HAP-1 (cell line): ENCODE data around the gene IRF2.

ENCODE experiments used
- DNase-seq, 2 experiments: peaks; one replicate each; pipeline ENCODE4 v3.0.0-alpha.2; 2016 to 2020; ENCODE audit warnings: low spot score in 2 of 2
- H3K27me3 ChIP-seq: fragments of 250-450 bp; sonication (Bioruptor Pico); 2 replicates; pipeline ENCODE4 v1.5.1; 2020; ENCODE audit warnings: low read depth, mild to moderate bottlenecking, moderate library complexity
- H3K36me3 ChIP-seq: fragments of 250-450 bp; sonication (Bioruptor Pico); replicated peaks from 2 replicates; pipeline ENCODE4 v1.5.1; 2020; ENCODE audit warnings: mild to moderate bottlenecking
- H3K4me1 ChIP-seq: fragments of 250-450 bp; sonication (Bioruptor Pico); 2 replicates; pipeline ENCODE4 v1.5.1; 2020; ENCODE audit warnings: mild to moderate bottlenecking
- H3K4me3 ChIP-seq: fragments of 250-450 bp; sonication (Bioruptor Pico); 2 replicates; pipeline ENCODE4 v1.5.1; 2020; ENCODE audit warnings: mild to moderate bottlenecking, moderate library complexity
- H3K9me3 ChIP-seq: fragments of 250-450 bp; sonication (Bioruptor Pico); 2 replicates; pipeline ENCODE4 v1.5.1; 2020; ENCODE audit warnings: mild to moderate bottlenecking, moderate library complexity
- in situ Hi-C: fragments of 300-500 bp; cut with MboI; formaldehyde crosslinking; loops from 3 replicates; pipeline ENCODE4 v1.14.3; 2020; ENCODE audit warnings: low sequenced_read_pairs, inconsistent platforms, mixed read lengths

The IRF2 gene

DNA sequence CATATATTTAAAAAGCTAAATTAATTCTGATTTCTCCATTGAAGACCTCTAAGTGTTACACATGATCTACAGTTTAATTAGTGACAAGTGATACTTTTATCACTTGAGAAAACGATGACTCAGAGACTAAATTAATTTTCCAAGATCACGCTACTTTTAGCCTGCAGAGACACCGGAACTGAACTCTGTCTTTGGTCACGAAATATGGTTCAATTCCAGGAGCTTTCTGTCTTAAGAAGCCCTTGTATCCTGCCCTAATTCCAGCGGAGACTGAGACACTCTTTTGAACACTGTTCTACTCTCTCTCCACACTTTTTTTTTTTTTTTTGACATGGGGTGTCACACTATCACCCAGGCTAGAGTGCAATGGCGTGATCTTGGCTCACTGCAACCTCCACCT, 63.6 kb downstream of the IRF2 start:
- no peak for DNase-seq

DNA sequence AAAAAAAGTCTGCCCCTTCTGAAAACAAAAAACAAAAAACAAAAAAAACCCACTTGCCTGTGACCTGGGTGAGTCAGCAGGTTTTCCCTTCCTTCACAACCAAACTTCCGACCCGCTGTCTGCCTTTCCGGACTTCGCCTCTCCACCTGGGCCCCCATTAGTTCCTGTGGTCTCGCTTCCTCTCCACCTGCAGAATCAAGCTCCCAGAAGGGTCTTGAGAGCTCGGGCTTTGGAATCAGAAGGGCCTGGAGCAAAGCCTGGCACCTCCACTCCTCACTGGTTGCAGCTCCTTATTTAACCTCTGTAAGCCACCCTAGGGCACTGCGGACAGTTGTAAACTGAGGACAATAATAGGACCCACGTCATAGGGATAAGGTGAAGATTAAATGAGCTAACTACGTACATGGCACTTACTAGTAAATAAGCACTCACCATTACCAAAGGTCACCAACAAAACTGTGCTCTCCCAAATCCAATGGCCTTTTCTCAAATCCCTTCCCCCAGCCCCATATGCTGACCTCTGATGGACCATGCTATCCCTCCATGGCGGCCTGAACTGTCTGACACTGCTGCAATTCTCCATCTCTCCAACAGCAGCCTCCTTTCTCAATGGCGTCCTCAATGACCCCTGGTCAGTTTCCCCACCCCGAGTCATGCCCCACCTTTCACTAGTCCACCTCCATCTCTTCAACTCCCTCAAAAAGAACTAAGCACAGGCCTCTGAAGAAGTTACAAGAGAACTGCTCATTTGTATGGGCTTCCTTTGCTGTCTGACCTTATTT, 64.2 kb downstream of the IRF2 start:
- Histone ChIP-seq H3K4me3 (no peak overlapping the region), H3K4me1 (no peaks in the 10 kb centered on the region), H3K36me3 (no peaks in the 10 kb centered on the region; the same call in 1 of the 2 replicates), H3K9me3 (no peaks in the 10 kb centered on the region), H3K27me3 (no peaks in the 10 kb centered on the region)
- in situ Hi-C loops = no loop called here
- DNase-seq = no peak

More for the DNA sequence above, 63.6 kb downstream of the IRF2 start:
- Histone ChIP-seq H3K27me3 (no peaks in the 10 kb centered on the region), H3K9me3 (no peaks in the 10 kb centered on the region), H3K4me3 (no peak overlapping the region), H3K4me1 (no peaks in the 10 kb centered on the region), H3K36me3 (no peaks in the 10 kb centered on the region; the same call in 1 of the 2 replicates)
- in situ Hi-C loops = no loop called here

DNA sequence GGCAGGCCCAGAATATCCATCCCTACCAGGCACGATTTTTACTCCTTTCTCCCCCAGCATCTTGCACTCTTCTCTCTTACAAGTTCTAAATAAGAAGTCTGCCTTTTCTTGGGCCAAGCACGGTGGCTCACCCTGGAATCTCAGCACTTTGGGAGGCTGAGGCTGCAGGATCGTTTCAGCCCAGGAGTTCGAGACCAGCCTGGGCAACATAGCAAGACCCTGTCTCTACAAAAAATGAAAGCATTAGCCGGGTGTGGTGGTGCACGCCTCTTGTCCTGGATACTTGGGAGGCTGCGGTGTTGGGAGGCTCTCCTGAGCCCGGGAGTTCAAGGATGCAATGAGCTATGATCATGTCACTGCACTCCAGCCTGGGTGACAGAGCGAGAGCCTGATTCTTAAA, 64.8 kb downstream of the IRF2 start:
- Histone ChIP-seq H3K27me3 (no peaks in the 10 kb centered on the region), H3K4me3 (no peak overlapping the region), H3K9me3 (no peaks in the 10 kb centered on the region), H3K36me3 (no peaks in the 10 kb centered on the region; the same call in 1 of the 2 replicates), H3K4me1 (no peaks in the 10 kb centered on the region)
- DNase-seq = no peak
- in situ Hi-C loops = no loop called here

DNA sequence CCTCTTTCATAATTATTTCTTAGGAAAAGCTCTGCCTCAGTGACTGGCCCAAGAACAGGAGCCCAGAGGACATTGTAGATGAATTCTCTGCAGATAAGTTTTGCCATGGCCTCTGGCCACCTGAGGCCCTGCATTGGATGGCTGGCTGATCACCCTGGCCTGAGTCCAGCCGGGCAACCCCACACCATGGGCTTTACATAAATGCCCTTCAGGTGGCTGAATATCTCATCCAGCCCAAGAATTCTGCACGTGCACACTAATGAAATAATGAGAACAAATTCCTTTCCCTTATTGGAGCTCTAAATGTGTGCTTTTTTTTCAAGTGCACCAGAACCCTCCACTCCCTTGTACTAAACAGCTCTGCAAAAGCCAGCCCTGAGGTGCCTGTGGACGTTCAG, 65.7 kb downstream of the IRF2 start:
- no peak overlapping the region for H3K4me3 ChIP-seq
- in situ Hi-C loops = no loop called here

DNA sequence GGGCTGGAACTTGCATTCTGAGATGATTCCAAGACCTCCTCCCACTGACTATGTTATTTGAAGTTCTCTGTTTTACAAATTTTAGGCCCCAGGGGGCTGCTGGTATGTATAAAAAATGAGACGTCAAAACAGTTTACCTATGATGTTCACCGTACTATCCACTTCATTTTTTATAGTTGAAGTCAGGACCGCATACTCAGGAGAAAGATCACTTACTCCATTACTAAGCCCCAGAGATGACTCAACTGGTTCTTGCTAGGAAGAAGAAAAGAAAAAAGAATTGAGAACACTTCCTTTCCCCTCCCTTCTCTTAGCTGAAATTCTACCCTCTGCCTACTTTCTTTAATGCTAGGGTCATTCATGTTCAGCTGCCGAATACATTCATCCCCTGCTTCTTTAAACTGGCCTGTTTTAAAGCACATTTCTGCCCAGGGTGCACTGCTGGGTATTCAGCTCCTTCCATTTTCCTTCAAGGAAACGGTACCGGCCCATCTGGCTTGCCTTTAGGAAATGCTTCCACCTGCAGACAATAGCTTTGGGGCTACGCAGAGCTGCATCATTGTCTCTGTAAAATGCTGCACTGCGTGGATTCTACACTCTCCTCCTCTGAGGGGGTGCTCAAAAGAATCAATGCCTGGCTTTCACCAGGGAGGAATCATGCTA, 66.2 kb downstream of the IRF2 start:
- H3K27me3 ChIP-seq = no peaks in the 10 kb centered on the region
- in situ Hi-C loops = no loop called here
- no peaks in the 10 kb centered on the region for H3K4me1 ChIP-seq
- H3K4me3 ChIP-seq = no peak overlapping the region
- H3K36me3 ChIP-seq = no peaks in the 10 kb centered on the region; the same call in 1 of the 2 replicates
- DNase-seq = no peak
- H3K9me3 ChIP-seq = no peaks in the 10 kb centered on the region

More for the DNA sequence above, 65.7 kb downstream of the IRF2 start:
- no peaks in the 10 kb centered on the region for H3K27me3 ChIP-seq
- no peaks in the 10 kb centered on the region for H3K9me3 ChIP-seq
- H3K36me3 ChIP-seq = no peaks in the 10 kb centered on the region; the same call in 1 of the 2 replicates
- DNase-seq = no peak
- no peaks in the 10 kb centered on the region for H3K4me1 ChIP-seq

DNA sequence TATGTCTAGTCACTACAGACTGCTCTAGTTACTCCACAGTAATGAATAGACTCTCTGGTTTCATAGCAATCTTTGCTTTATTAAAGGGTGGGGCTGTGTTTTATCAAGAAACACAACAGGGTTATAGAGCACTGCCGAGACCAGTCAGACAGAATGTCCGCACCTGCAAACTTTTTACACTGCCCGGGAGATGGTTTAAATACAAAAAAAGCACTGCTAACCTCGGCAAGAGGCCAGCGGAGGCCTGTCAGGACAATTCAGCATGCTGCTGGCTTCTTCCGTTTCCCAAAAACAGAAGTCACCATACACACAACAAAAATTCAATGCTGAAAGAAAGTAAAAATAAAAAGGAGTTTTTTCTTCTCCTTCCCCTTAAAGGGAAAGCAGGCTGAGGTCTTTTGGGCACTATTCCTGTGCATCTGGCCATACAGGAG, 67.4 kb downstream of the IRF2 start:
- Histone ChIP-seq H3K27me3 (no peaks in the 10 kb centered on the region), H3K36me3 (no peaks in the 10 kb centered on the region; the same call in 1 of the 2 replicates), H3K4me1 (no peaks in the 10 kb centered on the region), H3K4me3 (no peak overlapping the region), H3K9me3 (no peaks in the 10 kb centered on the region)
- DNase-seq = no peak
- in situ Hi-C loops = no loop called here

DNA sequence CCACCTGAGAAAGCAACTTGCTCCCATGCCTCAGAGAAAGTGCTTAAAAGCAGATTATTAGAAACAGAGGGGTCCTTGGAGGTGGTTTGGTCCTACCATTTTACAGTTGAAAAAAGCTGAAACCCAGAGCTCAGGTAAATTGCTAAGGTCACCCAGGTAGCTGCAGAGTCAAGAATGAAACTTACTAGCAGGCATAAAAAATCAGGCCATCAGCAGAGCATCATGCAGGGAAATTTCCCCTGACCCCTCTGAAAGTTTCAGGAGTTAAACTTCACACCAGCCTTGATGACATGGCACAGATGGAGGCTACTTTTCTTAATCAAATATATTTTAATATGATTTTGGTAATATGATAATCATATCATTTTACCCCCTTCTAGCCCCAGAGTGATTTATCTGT, 70.3 kb downstream of the IRF2 start:
- H3K27me3 ChIP-seq = no peaks in the 10 kb centered on the region
- H3K9me3 ChIP-seq = no peaks in the 10 kb centered on the region
- H3K4me1 ChIP-seq = no peaks in the 10 kb centered on the region
- in situ Hi-C loops = no loop called here
- H3K36me3 ChIP-seq = no peaks in the 10 kb centered on the region; the same call in 1 of the 2 replicates
- H3K4me3 ChIP-seq = no peak overlapping the region
- no peak for DNase-seq

DNA sequence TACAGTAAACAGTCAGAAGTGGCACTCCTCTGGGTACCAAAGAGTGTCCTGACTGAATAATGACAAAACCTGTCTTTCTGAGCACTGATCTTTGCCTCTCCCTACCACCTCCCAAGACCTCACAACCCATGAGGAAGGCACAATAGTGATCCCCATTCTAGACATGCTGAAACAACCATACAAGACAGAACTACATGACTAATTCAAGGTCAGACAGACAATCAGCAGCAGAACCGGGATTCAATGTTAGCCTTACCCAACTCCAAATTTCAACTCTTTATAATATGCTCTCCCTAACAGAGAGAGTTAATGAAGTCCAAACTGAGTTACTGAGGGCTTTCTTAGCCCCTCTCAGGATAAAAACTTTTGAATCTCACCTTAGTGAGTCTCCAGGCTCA, 71.0 kb downstream of the IRF2 start:
- H3K27me3 ChIP-seq = no peaks in the 10 kb centered on the region
- no peak overlapping the region for H3K4me3 ChIP-seq
- H3K36me3 ChIP-seq = no peaks in the 10 kb centered on the region; the same call in 1 of the 2 replicates
- H3K9me3 ChIP-seq = no peaks in the 10 kb centered on the region
- DNase-seq = no peak
- in situ Hi-C loops = no loop called here
- no peaks in the 10 kb centered on the region for H3K4me1 ChIP-seq

DNA sequence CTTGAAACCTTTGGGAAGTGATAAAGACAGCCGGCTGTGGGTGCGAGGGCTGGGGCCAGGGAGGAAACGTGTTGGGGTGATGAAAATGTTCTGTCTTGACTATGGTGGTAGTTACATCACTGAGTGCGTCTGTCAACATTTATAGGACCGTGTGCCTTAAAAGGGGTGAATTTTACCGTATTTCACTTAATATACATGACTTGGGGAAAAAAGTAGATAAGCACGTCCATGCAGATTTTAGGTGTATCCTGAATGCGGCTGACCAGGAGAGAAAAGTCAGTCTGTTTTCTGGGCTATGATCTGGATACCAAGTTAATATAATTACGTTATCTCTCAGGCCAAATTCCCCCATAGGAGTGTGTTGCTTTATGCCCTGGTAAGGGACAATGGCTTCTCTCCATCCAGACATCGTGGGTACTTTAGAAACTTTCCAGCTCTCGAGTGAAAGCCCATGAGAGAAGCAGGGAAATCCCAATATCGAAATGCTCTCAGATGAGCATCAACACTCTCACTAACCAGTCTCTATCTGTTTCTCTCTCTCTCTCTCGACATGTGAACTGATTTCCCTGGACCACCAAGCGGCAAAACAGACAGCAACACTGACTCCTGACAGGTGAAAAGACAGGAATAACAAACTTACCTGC, 71.5 kb downstream of the IRF2 start:
- Histone ChIP-seq H3K36me3 (no peaks in the 10 kb centered on the region; the same call in 1 of the 2 replicates), H3K4me1 (no peaks in the 10 kb centered on the region), H3K9me3 (no peaks in the 10 kb centered on the region), H3K4me3 (no peak overlapping the region), H3K27me3 (no peaks in the 10 kb centered on the region)
- DNase-seq = no peak
- in situ Hi-C loops = no loop called here

DNA sequence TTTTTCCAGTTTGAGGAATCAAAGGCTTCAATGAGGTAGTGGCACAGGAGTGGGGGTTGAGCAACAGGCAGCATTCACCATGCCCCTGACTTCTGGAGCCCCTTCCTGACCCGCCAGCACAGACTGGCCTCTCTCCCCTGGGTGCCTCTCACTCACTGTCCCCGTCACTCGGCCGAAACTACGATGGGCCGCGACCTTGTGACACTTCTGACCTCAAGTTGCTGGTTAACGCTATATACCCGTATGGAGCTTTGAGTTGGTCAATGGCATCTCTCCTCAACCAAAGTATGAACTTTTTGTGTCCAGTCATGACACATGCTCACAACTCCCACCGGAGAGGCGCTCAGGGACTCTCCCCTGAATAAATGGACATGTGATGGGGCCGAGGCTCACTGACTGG, 72.1 kb downstream of the IRF2 start:
- in situ Hi-C loops = no loop called here
- peaks cover 3% of the 10 kb centered on the region; the same call in 1 of the 2 replicates for H3K36me3 ChIP-seq
- no peaks in the 10 kb centered on the region for H3K4me1 ChIP-seq
- no peaks in the 10 kb centered on the region for H3K27me3 ChIP-seq
- DNase-seq = no peak
- H3K9me3 ChIP-seq = no peaks in the 10 kb centered on the region
- H3K4me3 ChIP-seq = no peak overlapping the region

DNA sequence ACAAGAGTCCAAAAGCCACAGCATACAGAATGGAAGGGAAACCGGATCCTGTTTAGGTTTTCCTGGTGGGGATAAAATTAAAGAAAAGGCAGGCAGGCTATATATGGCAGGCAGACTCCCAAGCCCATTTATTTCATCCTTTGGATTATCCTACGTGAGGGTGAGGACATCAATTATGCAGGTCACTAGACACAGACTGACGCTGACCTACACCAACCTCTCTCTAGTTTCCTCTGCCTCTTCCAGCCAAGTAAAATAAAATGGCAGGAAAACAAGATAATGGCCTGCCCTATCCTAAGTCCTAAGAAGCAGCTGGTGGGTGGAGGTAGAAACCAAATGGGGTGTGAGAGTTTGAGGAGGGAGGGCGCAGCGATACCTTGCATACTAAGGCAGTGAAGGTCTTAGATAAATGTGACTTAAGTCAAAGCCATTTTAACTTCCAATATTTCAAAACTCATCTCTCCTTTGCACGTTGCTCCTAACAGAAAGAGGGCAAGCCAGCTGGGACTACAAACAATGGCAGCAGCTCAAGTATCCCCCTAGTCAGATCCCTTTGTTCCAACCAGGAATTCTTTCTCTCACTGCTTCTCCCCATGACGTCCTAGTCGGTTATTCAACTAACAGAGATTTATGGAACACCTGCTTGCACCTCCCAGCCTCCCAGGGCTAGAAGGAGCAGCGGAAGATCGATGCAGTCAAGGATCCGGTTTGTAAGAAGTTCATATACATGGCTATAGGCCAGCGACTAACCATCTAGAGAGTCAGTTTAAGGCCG, 72.8 kb downstream of the IRF2 start:
- in situ Hi-C loops = no loop called here
- DNase-seq = no peak
- Histone ChIP-seq H3K4me3 (no peak overlapping the region), H3K27me3 (no peaks in the 10 kb centered on the region), H3K4me1 (no peaks in the 10 kb centered on the region), H3K9me3 (no peaks in the 10 kb centered on the region), H3K36me3 (peaks cover 3% of the 10 kb centered on the region; the same call in 1 of the 2 replicates)

DNA sequence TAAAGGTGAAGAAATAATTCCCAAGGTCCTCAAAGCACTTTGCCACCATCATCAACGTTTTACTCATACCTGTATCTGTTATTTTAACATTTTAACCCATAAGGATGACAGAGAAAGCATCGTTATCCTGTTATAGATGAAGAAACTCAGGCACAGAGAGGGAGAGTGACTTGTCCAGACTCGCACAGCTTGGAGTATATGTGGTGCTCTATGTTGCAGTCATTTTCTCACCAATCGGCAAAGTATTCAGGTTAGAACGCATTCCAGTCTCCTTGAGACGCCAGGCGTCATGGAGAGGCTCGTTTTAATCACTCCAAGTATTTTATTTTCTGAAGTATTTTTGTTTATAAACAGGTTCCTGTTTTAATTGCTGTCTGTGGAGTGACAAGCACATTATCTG, 73.5 kb downstream of the IRF2 start:
- no peak for DNase-seq
- peaks cover 3% of the 10 kb centered on the region; the same call in 1 of the 2 replicates for H3K36me3 ChIP-seq
- no peaks in the 10 kb centered on the region for H3K4me1 ChIP-seq
- no peak overlapping the region for H3K4me3 ChIP-seq
- no peaks in the 10 kb centered on the region for H3K9me3 ChIP-seq
- no peaks in the 10 kb centered on the region for H3K27me3 ChIP-seq
- in situ Hi-C loops = no loop called here

DNA sequence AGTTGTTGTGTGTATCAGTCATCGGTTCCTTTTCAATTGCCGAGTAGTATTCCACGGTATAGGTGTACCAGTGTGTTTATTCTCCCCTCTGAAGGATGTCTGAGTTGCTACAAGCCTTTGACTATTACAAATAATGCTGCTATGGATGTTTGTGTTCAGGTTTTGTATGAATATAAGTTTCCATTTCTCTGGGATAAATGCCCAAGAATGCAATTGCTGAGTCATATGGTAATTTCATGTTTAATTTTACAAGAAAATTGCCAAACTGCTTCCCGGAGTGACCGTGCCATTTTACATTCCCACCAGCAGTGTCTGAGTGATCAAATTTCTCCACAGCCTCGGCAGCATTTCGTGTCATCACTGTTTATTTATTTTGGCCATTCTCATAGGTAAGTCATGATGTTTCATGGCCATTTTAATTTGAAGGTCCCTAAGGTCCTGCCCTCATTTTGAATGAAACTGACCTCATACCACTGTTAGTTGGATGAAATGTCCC, 73.9 kb downstream of the IRF2 start:
- H3K9me3 ChIP-seq = no peaks in the 10 kb centered on the region
- no peak overlapping the region for H3K4me3 ChIP-seq
- no peaks in the 10 kb centered on the region for H3K4me1 ChIP-seq
- no peaks in the 10 kb centered on the region for H3K27me3 ChIP-seq
- peaks cover 3% of the 10 kb centered on the region; the same call in 1 of the 2 replicates for H3K36me3 ChIP-seq
- in situ Hi-C loops = no loop called here
- no peak for DNase-seq
